Lower lobe of right lung (tissue), 2 donors: ENCODE data around the gene EPB41. TPM values are rescaled to one million over a fixed set of nuclear protein-coding genes. Genes with fewer than 3 reads are reported as not detected.

Experiments
- ATAC-seq, 2 donors: fragments of 200-7000 bp; cut with Tn5 transposase; one replicate each; pipeline ENCODE4 v1.9.1; 2020 to 2022; ENCODE audit warnings: mild to moderate bottlenecking in 2 of 2, moderate library complexity in 2 of 2
- DNase-seq: peaks from one replicate; pipeline ENCODE4 v3.0.0-alpha.2; 2020
- H3K27ac ChIP-seq: fragments of 200-600 bp; one replicate; pipeline ENCODE4 v1.8.0; 2022
- H3K27me3 ChIP-seq: fragments of 200-600 bp; one replicate; pipeline ENCODE4 v1.8.0; 2022; ENCODE audit warnings: low read depth
- H3K36me3 ChIP-seq: fragments of 200-600 bp; one replicate; pipeline ENCODE4 v1.8.0; 2022; ENCODE audit warnings: mild to moderate bottlenecking
- H3K4me1 ChIP-seq: fragments of 200-600 bp; one replicate; pipeline ENCODE4 v1.8.0; 2022
- H3K4me3 ChIP-seq: fragments of 200-600 bp; one replicate; pipeline ENCODE4 v1.8.0; 2022; ENCODE audit warnings: mild to moderate bottlenecking
- H3K9me3 ChIP-seq: fragments of 200-600 bp; one replicate; pipeline ENCODE4 v1.8.0; 2022
- intact Hi-C: fragments of 100-400 bp; cut with DNase I; formaldehyde crosslinking; loops from one replicate; pipeline ENCODE4 v1.11.0; 2022
- total RNA-seq: library from RNA; stranded (reverse); fragmentation: NEBNext Ultra II Directional; extraction: Animal tissue kit (Norgen Biotek cat#: 25700); gene quantifications from one replicate; pipeline ENCODE4 v1.2.1, GENCODE V29; 2021
- TF ChIP-seq, protein P1 (sequence below): fragments of 200-600 bp; IDR thresholded peaks from one replicate; pipeline ENCODE4 v1.8.0; 2022; ENCODE audit warnings: antibody characterized with exemption, mild to moderate bottlenecking
- donor health status: DM: no; HTN: yes; CAD: no; lungs with severe emphysema.

Gene EPB41
- total RNA-seq, 1 donor from 2014 or later, result 58.6 TPM

- H3K27ac ChIP-seq, result no peak overlapping the region
- H3K4me3 ChIP-seq, result no peak overlapping the region
- ATAC-seq, result no peak
- intact Hi-C loops, result no loop called here
- H3K9me3 ChIP-seq, result no peaks in the 10 kb centered on the region
- H3K4me1 ChIP-seq, result no peaks in the 10 kb centered on the region
- DNase-seq, result no peak
- H3K27me3 ChIP-seq, result no peaks in the 10 kb centered on the region
- TF ChIP-seq, protein P1, sequence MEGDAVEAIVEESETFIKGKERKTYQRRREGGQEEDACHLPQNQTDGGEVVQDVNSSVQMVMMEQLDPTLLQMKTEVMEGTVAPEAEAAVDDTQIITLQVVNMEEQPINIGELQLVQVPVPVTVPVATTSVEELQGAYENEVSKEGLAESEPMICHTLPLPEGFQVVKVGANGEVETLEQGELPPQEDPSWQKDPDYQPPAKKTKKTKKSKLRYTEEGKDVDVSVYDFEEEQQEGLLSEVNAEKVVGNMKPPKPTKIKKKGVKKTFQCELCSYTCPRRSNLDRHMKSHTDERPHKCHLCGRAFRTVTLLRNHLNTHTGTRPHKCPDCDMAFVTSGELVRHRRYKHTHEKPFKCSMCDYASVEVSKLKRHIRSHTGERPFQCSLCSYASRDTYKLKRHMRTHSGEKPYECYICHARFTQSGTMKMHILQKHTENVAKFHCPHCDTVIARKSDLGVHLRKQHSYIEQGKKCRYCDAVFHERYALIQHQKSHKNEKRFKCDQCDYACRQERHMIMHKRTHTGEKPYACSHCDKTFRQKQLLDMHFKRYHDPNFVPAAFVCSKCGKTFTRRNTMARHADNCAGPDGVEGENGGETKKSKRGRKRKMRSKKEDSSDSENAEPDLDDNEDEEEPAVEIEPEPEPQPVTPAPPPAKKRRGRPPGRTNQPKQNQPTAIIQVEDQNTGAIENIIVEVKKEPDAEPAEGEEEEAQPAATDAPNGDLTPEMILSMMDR, result no peak
- peaks cover 30% of the 10 kb centered on the region for H3K36me3 ChIP-seq
These were observed 138.6 kb downstream of the EPB41 start for GRCh38 chr1:29052941-29053340.

GRCh38 chr1:29055160-29055559 is 140.8 kb downstream of the EPB41 start:
- TF ChIP-seq, protein P1, result no peak
- H3K27me3 ChIP-seq, result no peaks in the 10 kb centered on the region
- no peaks in the 10 kb centered on the region for H3K4me1 ChIP-seq
- DNase-seq (no peak), ATAC-seq (no peak)
- intact Hi-C loops, result no loop called here
- no peak overlapping the region for H3K4me3 ChIP-seq
- no peaks in the 10 kb centered on the region for H3K9me3 ChIP-seq
- peaks cover 27% of the 10 kb centered on the region for H3K36me3 ChIP-seq
- H3K27ac ChIP-seq, result no peak overlapping the region

- H3K36me3 ChIP-seq, result peaks cover 25% of the 10 kb centered on the region
- intact Hi-C loops, result no loop called here
- TF ChIP-seq, protein P1, result no peak
- H3K27me3 ChIP-seq, result no peaks in the 10 kb centered on the region
- H3K27ac ChIP-seq, result no peak overlapping the region
- H3K4me3 ChIP-seq, result no peak overlapping the region
- ATAC-seq, result no peak
- no peaks in the 10 kb centered on the region for H3K9me3 ChIP-seq
- no peaks in the 10 kb centered on the region for H3K4me1 ChIP-seq
- DNase-seq, result no peak
These were observed 141.9 kb downstream of the EPB41 start for GRCh38 chr1:29056256-29056655.

DNA sequence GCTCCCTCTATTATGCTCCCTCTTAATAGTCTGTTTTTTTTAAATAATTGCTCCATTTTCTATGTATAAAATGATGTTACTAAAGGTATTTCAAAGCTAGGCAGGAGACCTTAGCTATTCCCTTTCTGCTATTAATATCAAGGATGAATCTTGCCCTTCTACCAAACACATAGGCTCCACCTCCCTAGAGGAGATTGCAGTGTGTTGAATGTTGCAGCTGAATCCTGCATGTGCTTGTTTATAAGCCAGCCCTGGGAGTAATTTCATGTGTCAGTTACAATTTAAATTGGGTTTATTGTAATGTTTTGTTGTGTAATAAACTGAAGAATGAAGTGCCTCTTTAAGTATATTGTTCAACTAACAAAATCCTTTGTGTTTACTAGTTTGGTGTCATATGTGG is 143.3 kb downstream of the EPB41 start:
- Histone ChIP-seq H3K4me3 (no peak overlapping the region), H3K36me3 (peaks cover 25% of the 10 kb centered on the region), H3K27me3 (no peaks in the 10 kb centered on the region), H3K9me3 (no peaks in the 10 kb centered on the region), H3K4me1 (no peaks in the 10 kb centered on the region), H3K27ac (no peak overlapping the region)
- ATAC-seq (no peak), DNase-seq (no peak)
- TF ChIP-seq, protein P1, result no peak
- intact Hi-C loops, result no loop called here

- Histone ChIP-seq H3K9me3 (no peaks in the 10 kb centered on the region), H3K27me3 (no peaks in the 10 kb centered on the region), H3K4me1 (no peaks in the 10 kb centered on the region), H3K36me3 (peaks cover 26% of the 10 kb centered on the region), H3K4me3 (no peak overlapping the region), H3K27ac (no peak overlapping the region)
- ATAC-seq, result no peak
- DNase-seq, result no peak
- TF ChIP-seq, protein P1, result no peak
- intact Hi-C loops, result no loop called here
These were observed 148.0 kb downstream of the EPB41 start for GRCh38 chr1:29062157-29062942.
